ENCODE results near the gene POFUT2. TPM values are rescaled to one million over a fixed set of nuclear protein-coding genes. Genes with fewer than 3 reads are reported as not detected.
A peak's percentile ranks its signal among the peaks of the same experiment; 100 is the strongest.

Gene POFUT2
- total and polyA plus RNA-seq, 5 donors: 14.1 to 20.3 (median 18.6) TPM

- Histone ChIP-seq H3K27ac (ENCODE audit: low read length) (no peak overlapping the region), H3K9me3 (ENCODE audit: control insufficient read depth, low read length) (no peaks in the 10 kb centered on the region), H3K4me1 (ENCODE audit: control insufficient read depth, insufficient read depth, low read length) (no peaks in the 10 kb centered on the region), H3K4me3 (ENCODE audit: low read length) (no peak overlapping the region), H3K27me3 (ENCODE audit: control insufficient read depth, insufficient read depth) (no peaks in the 10 kb centered on the region)
- no peak for ATAC-seq
- intact Hi-C loops (cut with DNase I): no loop called here
- DNase-seq: peak; percentile 6 to 47 (median 10)
- 43% methylated on average over 17 of the region's 17 CpGs for WGBS
These were observed 28.4 kb downstream of the POFUT2 start for GRCh38 chr21:45259206-45259840.

GRCh38 chr21:45258466-45258865 is 29.2 kb downstream of the POFUT2 start:
- 79% methylated on average over 19 of the region's 19 CpGs for WGBS

GRCh38 chr21:45257673-45258341 is 29.9 kb downstream of the POFUT2 start:
- no peaks in the 10 kb centered on the region for H3K4me1 ChIP-seq (ENCODE audit: control insufficient read depth, insufficient read depth, low read length)
- H3K9me3 ChIP-seq (ENCODE audit: control insufficient read depth, low read length): no peaks in the 10 kb centered on the region
- H3K27me3 ChIP-seq (ENCODE audit: control insufficient read depth, insufficient read depth): no peaks in the 10 kb centered on the region
- H3K27ac ChIP-seq (ENCODE audit: low read length): no peak overlapping the region
- WGBS: 74% methylated on average over 40 of the region's 40 CpGs
- ATAC-seq: no peak
- intact Hi-C loops (cut with DNase I): no loop called here
- peak; percentile 9 to 56 (median 47) for DNase-seq
- no peak overlapping the region for H3K4me3 ChIP-seq (ENCODE audit: low read length)

More at GRCh38 chr21:45258466-45258865, 29.2 kb downstream of the POFUT2 start:
- Histone ChIP-seq H3K4me1 (ENCODE audit: control insufficient read depth, insufficient read depth, low read length) (no peaks in the 10 kb centered on the region), H3K27ac (ENCODE audit: low read length) (no peak overlapping the region), H3K27me3 (ENCODE audit: control insufficient read depth, insufficient read depth) (no peaks in the 10 kb centered on the region), H3K9me3 (ENCODE audit: control insufficient read depth, low read length) (no peaks in the 10 kb centered on the region), H3K4me3 (ENCODE audit: low read length) (no peak overlapping the region)
- ATAC-seq (no peak), DNase-seq (peak; percentile 9 to 51 (median 39))
- intact Hi-C loops (cut with DNase I): no loop called here

GRCh38 chr21:45256912-45257672 is 30.6 kb downstream of the POFUT2 start:
- Histone ChIP-seq H3K4me3 (ENCODE audit: low read length) (no peak overlapping the region), H3K4me1 (ENCODE audit: control insufficient read depth, insufficient read depth, low read length) (no peaks in the 10 kb centered on the region), H3K27me3 (ENCODE audit: control insufficient read depth, insufficient read depth) (no peaks in the 10 kb centered on the region), H3K9me3 (ENCODE audit: control insufficient read depth, low read length) (no peaks in the 10 kb centered on the region), H3K27ac (ENCODE audit: low read length) (no peak overlapping the region)
- DNase-seq (peak; percentile 11 to 48 (median 45)), ATAC-seq (peak; percentile 33 to 55)
- WGBS: 26% methylated on average over 27 of the region's 27 CpGs
- intact Hi-C loops (cut with DNase I): no loop called here

GRCh38 chr21:45256021-45256911 is 31.4 kb downstream of the POFUT2 start:
- no peaks in the 10 kb centered on the region for H3K27me3 ChIP-seq (ENCODE audit: control insufficient read depth, insufficient read depth)
- ATAC-seq (peak in 1 of 2 donors; percentile 5), DNase-seq (peak; percentile 10 to 47 (median 47))
- no peak overlapping the region for H3K27ac ChIP-seq (ENCODE audit: low read length)
- intact Hi-C loops (cut with DNase I): no loop called here
- H3K9me3 ChIP-seq (ENCODE audit: control insufficient read depth, low read length): no peaks in the 10 kb centered on the region
- 83% methylated on average over 31 of the region's 31 CpGs for WGBS
- H3K4me1 ChIP-seq (ENCODE audit: control insufficient read depth, insufficient read depth, low read length): no peaks in the 10 kb centered on the region
- H3K4me3 ChIP-seq (ENCODE audit: low read length): no peak overlapping the region

- Histone ChIP-seq H3K4me1 (ENCODE audit: control insufficient read depth, insufficient read depth, low read length) (no peaks in the 10 kb centered on the region), H3K4me3 (ENCODE audit: low read length) (no peak overlapping the region), H3K27ac (ENCODE audit: low read length) (no peak overlapping the region), H3K9me3 (ENCODE audit: control insufficient read depth, low read length) (no peaks in the 10 kb centered on the region), H3K27me3 (ENCODE audit: control insufficient read depth, insufficient read depth) (no peaks in the 10 kb centered on the region)
- intact Hi-C loops (cut with DNase I): no loop called here
- ATAC-seq (no peak), DNase-seq (peak in 2 of 3 donors; percentile 44 to 54)
- WGBS: 86% methylated on average over 22 of the region's 22 CpGs
These were observed 32.2 kb downstream of the POFUT2 start for GRCh38 chr21:45255381-45256020.

- H3K27me3 ChIP-seq (ENCODE audit: control insufficient read depth, insufficient read depth): no peaks in the 10 kb centered on the region
These were observed 33.2 kb downstream of the POFUT2 start for GRCh38 chr21:45254460-45254930.

GRCh38 chr21:45253633-45254459 is 33.8 kb downstream of the POFUT2 start:
- H3K4me1 ChIP-seq (ENCODE audit: control insufficient read depth, insufficient read depth, low read length): no peaks in the 10 kb centered on the region
- WGBS: 91% methylated on average over 28 of the region's 28 CpGs
- H3K9me3 ChIP-seq (ENCODE audit: control insufficient read depth, low read length): no peaks in the 10 kb centered on the region
- ATAC-seq: no peak
- peak in 1 of 3 donors; percentile 52 for DNase-seq
- H3K27me3 ChIP-seq (ENCODE audit: control insufficient read depth, insufficient read depth): no peaks in the 10 kb centered on the region
- intact Hi-C loops (cut with DNase I): no loop called here
- H3K27ac ChIP-seq (ENCODE audit: low read length): no peak overlapping the region
- no peak overlapping the region for H3K4me3 ChIP-seq (ENCODE audit: low read length)

More at GRCh38 chr21:45254460-45254930, 33.2 kb downstream of the POFUT2 start:
- intact Hi-C loops (cut with DNase I): no loop called here
- 83% methylated on average over 17 of the region's 17 CpGs for WGBS
- Histone ChIP-seq H3K9me3 (ENCODE audit: control insufficient read depth, low read length) (no peaks in the 10 kb centered on the region), H3K4me1 (ENCODE audit: control insufficient read depth, insufficient read depth, low read length) (no peaks in the 10 kb centered on the region), H3K27ac (ENCODE audit: low read length) (no peak overlapping the region), H3K4me3 (ENCODE audit: low read length) (no peak overlapping the region)
- ATAC-seq (no peak), DNase-seq (peak in 1 of 3 donors; percentile 14)

- Histone ChIP-seq H3K9me3 (ENCODE audit: control insufficient read depth, low read length) (no peaks in the 10 kb centered on the region), H3K27me3 (ENCODE audit: control insufficient read depth, insufficient read depth) (no peaks in the 10 kb centered on the region), H3K4me1 (ENCODE audit: control insufficient read depth, insufficient read depth, low read length) (no peaks in the 10 kb centered on the region), H3K27ac (ENCODE audit: low read length) (no peak overlapping the region), H3K4me3 (ENCODE audit: low read length) (no peak overlapping the region)
- intact Hi-C loops (cut with DNase I): no loop called here
- DNase-seq (peak in 1 of 3 donors; percentile 37), ATAC-seq (peak in 1 of 2 donors; percentile 3)
- 42% methylated on average over 8 of the region's 8 CpGs for WGBS
These were observed 34.5 kb downstream of the POFUT2 start for GRCh38 chr21:45253180-45253579.

All from right cardiac atrium (tissue), 5 donors.